BJ (cell line): Measurements from ENCODE around the gene UBIAD1. TPM values are rescaled to one million over a fixed set of nuclear protein-coding genes. Genes with fewer than 3 reads are reported as not detected.

Experiments used
- CTCF ChIA-PET: fragments of 350-600 bp; formaldehyde crosslinking; extraction: SDS; loops from one replicate; lab custom pipeline; 2021; ENCODE audit warnings: antibody characterized with exemption, inconsistent platforms; lab: Yijun Ruan, JAX
- POLR2A ChIA-PET: fragments of 300-600 bp; sonication (Branson Sonifier 250); formaldehyde crosslinking; extraction: SDS; loops from one replicate; lab custom pipeline; 2021; ENCODE audit warnings: antibody characterized with exemption; lab: Charles Lee
- DNase-seq: peaks from one replicate; pipeline ENCODE4 v3.0.0-alpha.2; 2011; ENCODE audit warnings: low read depth
- H3K27me3 ChIP-seq: 2 replicates; pipeline ENCODE4 v1.6.0; 2011; ENCODE audit warnings: low read length; ENCODE audit not compliant: control insufficient read depth, insufficient read depth
- H3K36me3 ChIP-seq: 2 replicates; pipeline ENCODE4 v1.5.1; 2011; ENCODE audit warnings: low read length; ENCODE audit not compliant: control insufficient read depth, insufficient read depth
- H3K4me3 ChIP-seq: 2 replicates; pipeline ENCODE4 v1.5.1; 2011; ENCODE audit warnings: low read depth, mild to moderate bottlenecking, control low read depth, low read length
- polyA plus RNA-seq: library from polyadenylated mRNA; depleted of rRNA; stranded (reverse); fragments of >200 nt; gene quantifications from 2 replicates; pipeline ENCODE4 v1.2.3, GENCODE V29; 2011
- TF ChIP-seq, protein P1 (sequence below): IDR thresholded peaks from 2 replicates; pipeline ENCODE4 v1.5.1; 2011; ENCODE audit warnings: low read depth, mild to moderate bottlenecking, control low read depth, inconsistent platforms, low read length, moderate library complexity; ENCODE audit not compliant: insufficient read depth

The UBIAD1 gene
- polyA plus RNA-seq, 1 experiment, result 16.6 TPM

DNA sequence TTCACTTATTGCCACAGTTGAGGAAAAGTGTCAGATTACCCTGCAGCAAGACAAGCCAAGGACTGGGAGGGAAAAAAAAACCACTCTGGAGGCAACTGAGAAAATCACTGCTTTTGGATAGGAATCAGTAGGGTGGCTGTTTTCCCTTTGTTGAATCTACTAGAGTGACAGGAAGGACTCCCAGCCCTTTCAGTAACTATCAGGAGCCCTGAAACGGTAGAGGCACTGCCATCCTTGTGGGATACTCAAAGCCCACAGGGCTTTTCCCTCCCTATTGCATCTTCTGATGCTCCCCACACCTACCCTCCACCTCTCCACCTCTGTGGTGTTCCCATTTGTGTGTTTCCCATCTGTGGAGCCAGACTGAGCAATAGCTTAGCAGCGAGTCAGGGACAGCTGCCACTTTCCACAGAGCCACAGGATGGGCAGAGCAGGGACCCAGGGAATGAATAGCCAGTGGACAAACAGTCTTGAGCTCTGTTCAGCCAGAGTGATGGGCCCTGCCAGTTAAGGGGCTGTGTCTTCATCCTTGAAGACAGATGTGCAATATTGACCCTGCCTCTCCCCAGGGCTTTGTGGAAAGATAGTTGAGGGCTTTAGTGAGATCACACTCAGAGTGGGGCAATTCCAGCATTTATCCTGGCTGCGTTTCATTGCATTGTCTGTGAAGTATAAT lies 13.9 kb downstream of the UBIAD1 start:
- Histone ChIP-seq H3K36me3 (peaks cover 3% of the 10 kb centered on the region; the same call in 1 of the 2 replicates), H3K27me3 (no peaks in the 10 kb centered on the region), H3K4me3 (no peak overlapping the region)
- CTCF ChIA-PET, result interaction anchor here (1.2 to 1.3 kb wide), 2 partner anchors 47 to 356 kb away, joined by 3 read pairs; no protein-coding TSS in a partner anchor
- TF ChIP-seq, protein P1, sequence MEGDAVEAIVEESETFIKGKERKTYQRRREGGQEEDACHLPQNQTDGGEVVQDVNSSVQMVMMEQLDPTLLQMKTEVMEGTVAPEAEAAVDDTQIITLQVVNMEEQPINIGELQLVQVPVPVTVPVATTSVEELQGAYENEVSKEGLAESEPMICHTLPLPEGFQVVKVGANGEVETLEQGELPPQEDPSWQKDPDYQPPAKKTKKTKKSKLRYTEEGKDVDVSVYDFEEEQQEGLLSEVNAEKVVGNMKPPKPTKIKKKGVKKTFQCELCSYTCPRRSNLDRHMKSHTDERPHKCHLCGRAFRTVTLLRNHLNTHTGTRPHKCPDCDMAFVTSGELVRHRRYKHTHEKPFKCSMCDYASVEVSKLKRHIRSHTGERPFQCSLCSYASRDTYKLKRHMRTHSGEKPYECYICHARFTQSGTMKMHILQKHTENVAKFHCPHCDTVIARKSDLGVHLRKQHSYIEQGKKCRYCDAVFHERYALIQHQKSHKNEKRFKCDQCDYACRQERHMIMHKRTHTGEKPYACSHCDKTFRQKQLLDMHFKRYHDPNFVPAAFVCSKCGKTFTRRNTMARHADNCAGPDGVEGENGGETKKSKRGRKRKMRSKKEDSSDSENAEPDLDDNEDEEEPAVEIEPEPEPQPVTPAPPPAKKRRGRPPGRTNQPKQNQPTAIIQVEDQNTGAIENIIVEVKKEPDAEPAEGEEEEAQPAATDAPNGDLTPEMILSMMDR, result no peak
- DNase-seq, result no peak
- POLR2A ChIA-PET, result no interaction called here

DNA sequence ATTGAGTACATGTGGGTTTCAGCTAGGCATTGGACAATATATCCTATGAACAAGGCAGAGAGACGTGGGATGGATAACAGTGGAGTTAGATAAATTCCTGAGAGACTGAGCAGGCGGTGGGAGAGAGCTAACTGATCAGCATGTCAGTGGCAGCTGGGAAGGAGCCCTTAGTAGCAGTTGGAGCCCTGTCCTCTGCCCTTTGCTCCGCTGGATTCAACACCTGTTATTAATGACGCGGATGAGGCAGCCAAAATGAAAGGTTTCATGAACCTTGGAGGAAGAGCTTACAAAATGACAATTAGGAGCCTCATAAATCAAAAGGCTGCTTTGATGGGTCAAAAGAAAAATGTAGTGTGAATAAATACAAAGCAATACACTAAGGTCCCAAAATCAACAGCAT lies 16.1 kb downstream of the UBIAD1 start:
- TF ChIP-seq, protein P1, result no peak
- no peak overlapping the region for H3K4me3 ChIP-seq
- peaks cover 3% of the 10 kb centered on the region; the same call in 1 of the 2 replicates for H3K36me3 ChIP-seq
- CTCF ChIA-PET, result interaction anchor here (0.6 to 0.9 kb wide), 3 partner anchors 11 to 47 kb away, joined by 3 to 4 read pairs (median 3); no protein-coding TSS in a partner anchor
- DNase-seq, result no peak
- H3K27me3 ChIP-seq, result no peaks in the 10 kb centered on the region
- POLR2A ChIA-PET, result no interaction called here

DNA sequence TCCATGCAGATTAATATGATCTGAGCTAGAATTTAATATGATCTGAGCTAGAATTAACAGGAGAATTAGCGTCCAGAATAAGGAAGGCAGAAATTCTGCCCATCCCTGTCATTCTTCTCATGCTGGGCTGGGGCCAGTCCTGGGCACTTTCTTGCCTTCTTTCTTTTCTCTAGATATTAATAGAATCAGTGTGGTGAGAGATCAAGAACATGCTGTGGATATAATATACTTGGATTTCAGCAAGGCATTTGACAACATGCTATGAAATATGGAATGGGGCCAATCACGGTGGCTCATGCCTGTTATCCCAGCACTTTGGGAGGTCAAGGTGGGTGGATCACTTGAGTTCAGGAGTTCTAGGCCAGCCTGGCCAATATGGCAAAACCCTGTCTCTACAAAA lies 18.1 kb downstream of the UBIAD1 start:
- ChIA-PET POLR2A (no interaction called here), CTCF (interaction anchor here (0.6 kb wide), 1 partner anchor 602 kb away, joined by 3 read pairs; no protein-coding TSS in a partner anchor)
- H3K27me3 ChIP-seq, result no peaks in the 10 kb centered on the region

DNA sequence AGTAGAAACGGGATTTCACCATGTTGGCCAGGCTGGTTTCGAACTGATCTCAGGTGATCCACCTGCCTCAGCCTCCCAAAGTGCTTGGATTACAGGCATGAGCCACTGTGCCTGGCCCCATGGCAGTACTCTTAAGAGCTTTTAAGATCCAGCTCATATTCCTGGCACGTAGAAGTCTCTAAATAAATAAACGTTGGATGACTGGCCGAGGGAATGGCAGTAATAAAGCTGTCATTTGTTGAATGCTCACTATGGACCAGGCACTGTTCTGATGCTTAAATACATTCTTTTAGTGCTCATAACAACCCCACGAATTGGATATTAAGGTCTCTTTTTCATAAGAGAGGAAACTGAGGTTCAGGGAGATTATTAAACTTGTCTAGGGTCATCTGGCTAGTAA lies 20.9 kb downstream of the UBIAD1 start:
- POLR2A ChIA-PET, result no interaction called here
- TF ChIP-seq, protein P1, result no peak
- CTCF ChIA-PET, result no interaction called here
- DNase-seq, result no peak
- Histone ChIP-seq H3K27me3 (no peaks in the 10 kb centered on the region), H3K4me3 (no peak overlapping the region), H3K36me3 (peaks cover 3% of the 10 kb centered on the region)

More for the DNA sequence above, 18.1 kb downstream of the UBIAD1 start:
- DNase-seq, result no peak
- TF ChIP-seq, protein P1, result no peak
- Histone ChIP-seq H3K36me3 (peaks cover 3% of the 10 kb centered on the region), H3K4me3 (no peak overlapping the region)

DNA sequence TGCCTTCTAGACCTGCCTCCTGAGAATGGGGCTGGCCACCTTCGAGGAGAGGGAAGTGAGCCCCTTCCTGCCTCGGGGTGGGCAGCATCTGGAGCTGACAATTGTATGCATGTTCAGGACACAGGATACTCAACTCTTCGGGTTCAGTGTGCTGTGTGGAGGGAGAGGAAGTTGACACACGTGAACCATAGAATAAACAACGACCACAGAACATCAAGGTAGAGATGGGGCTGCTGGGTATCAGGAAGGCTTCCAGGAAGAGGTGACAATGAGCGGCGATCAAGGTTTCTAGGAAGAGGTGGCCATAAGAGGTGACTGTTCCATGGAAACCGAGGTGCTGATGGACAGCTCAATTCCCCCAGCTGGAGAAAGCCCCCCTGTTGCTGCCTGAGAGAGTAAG lies 22.0 kb downstream of the UBIAD1 start:
- TF ChIP-seq, protein P1, result no peak
- H3K36me3 ChIP-seq, result peaks cover 3% of the 10 kb centered on the region
- no peak overlapping the region for H3K4me3 ChIP-seq
- DNase-seq, result no peak
- no peaks in the 10 kb centered on the region for H3K27me3 ChIP-seq
- CTCF ChIA-PET, result no interaction called here
- POLR2A ChIA-PET, result no interaction called here
